ENCODE measurements around the gene STEAP3.
A peak's percentile ranks its signal among the peaks of the same experiment; 100 is the strongest.

Gene STEAP3

GRCh38 chr2:119248311-119248710 is 24.7 kb downstream of the STEAP3 start:
- no peak for DNase-seq (ENCODE audit: low read depth, low spot score)

- DNase-seq (ENCODE audit: low read depth, low spot score), result no peak
Observed at GRCh38 chr2:119248751-119249150, 25.1 kb downstream of the STEAP3 start.

DNA sequence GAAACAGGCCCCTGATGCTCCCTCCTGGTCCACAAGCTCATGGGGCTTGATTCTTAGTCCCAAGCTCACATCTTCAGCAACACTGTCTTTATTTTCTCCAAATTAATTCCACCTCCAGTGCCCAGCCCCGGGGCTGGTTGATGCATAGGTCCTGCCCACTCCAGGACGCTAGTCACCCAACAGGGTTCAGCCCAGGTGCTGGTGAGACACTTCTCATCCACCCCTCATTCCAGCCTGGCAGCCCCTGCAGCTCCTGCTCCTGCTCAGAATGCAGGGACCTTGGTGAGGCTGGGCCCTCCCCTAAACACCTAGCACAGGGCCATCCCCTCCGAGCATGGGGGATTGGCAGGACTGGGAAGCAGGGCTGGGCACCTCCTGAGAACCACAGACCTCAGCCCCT is 25.7 kb downstream of the STEAP3 start:
- no peak for DNase-seq (ENCODE audit: low read depth, low spot score)

DNA sequence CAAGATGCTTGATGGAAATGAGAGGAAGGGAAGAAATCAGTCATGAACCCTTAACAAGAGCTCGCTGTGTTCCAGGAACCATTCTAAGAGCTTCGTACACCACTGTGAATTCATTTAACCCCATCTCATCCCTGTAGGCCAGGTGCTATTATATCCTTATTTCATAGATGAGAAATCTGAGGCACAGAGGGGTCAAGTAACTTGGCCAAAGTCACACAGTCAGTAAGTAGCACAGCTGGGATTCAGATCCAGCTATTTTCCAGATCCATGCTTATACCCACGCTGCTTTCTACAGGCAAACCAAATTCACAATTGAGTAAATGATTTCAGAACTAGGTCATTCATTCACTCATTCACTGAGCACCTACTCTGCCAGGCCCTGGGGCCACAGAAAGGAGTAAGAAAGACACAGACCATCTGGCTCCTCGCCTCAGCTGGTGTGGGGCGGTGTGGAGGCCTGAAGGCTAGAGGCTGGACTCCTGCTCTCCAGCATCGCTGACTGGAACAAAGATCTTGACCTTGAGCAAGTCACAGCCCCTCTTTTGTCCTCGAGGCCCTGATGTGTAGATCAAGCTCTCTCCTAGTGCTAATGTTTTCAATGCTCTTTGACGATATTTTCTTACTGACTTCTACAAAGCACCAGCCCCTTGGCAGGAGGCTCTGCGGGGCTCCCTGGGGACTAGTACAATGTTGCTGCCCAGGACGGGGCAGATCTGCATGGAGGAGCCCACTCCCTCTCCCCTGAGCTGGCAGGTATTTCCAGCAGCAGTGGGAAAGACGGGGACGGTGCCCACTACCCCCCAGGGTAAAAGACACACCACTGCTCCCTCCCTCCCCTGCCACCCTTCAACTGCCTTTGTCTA is 26.5 kb downstream of the STEAP3 start:
- DNase-seq (ENCODE audit: low read depth, low spot score), result no peak

GRCh38 chr2:119250718-119251290 is 27.2 kb downstream of the STEAP3 start:
- DNase-seq (ENCODE audit: low read depth, low spot score), result no peak

DNA sequence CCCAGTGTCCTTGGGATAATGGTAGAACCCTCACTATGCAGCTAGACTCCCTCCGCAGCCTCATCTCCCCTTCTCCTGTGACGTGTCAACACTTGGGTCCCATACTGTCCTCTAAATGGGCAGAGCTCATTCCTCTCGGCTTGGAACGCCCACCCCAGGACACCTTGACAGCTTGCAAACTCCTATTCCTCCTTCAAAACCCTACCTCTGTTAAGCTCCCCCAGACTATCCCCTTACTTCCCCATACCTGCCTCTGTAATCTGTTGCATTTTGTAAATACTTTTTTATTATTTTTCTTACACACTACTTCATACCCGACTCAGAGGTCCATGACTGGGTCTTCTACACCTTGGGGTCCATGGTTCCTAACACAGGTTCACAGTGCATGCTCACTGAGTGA is 28.0 kb downstream of the STEAP3 start:
- no peak for DNase-seq (ENCODE audit: low read depth, low spot score)

DNA sequence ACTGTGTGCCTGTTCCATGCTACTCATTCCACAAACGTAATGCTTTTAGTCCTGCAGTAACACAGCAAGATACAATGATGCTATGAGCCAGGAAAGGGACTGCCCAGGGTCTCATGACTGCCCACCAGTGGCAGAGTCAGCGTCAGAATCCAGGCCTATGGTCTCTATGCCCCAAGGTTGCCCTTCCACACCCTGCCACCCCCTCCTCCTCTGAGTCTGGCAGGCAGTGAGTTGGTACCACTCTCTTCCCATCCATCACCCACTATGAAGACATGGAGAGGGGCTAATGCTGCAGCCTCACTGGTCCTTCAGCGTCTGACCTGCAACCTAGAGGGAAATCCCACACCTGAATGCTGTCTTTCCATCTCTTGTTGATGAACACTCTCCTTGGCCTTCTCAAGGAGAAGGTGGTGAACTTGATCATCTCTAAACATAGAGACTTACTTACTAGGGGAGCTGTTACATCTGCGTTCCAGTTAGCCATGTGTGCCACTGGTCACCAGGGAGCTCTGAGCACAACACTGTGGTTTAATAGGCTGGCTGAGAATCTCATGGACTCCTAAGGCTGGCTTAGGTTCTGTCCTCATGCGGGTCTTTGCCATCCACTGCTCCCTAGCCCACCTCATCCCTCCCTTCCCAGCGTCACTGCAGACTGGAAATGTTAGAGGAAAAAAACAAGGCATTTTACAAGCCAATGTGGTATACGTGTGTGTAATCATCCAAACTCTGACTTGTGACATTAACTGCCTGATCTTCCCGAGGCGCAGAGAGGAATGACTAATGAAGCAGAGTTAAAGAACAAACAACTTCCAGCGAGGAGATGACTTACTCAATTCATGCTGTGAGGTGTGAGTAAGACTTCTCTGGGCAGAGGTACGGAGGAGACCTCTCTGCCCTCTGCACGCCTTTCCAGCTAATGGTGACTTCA is 28.8 kb downstream of the STEAP3 start:
- DNase-seq (ENCODE audit: low read depth, low spot score), result peak; percentile 89

DNA sequence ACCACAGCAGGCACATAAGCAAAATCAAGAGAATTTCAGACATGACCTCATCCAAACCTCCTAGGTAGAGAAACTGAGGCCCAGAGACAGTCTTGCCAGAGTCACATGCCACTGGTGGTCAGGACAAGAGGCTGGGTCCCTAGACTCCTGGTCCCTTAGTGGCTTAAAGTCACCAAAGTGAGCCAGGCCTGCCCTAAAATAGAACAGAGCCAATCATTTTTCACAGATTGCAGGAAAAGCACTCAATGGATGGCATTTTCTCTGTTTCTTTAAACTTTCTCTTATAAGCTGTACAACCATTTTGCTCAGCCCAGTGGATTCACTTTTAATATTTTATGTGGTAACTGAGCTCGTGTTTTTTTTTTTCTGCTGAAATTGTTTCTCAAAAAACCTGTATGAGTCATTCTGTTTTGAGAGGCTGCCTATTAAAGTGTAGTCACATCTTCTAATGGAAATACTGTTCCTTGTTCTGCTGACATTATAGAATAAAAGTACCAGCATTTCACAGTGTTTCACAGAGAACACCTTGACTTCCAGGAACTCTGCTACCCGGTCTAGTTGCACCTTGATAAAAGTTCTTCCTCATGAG is 29.6 kb downstream of the STEAP3 start:
- no peak for DNase-seq (ENCODE audit: low read depth, low spot score)

DNA sequence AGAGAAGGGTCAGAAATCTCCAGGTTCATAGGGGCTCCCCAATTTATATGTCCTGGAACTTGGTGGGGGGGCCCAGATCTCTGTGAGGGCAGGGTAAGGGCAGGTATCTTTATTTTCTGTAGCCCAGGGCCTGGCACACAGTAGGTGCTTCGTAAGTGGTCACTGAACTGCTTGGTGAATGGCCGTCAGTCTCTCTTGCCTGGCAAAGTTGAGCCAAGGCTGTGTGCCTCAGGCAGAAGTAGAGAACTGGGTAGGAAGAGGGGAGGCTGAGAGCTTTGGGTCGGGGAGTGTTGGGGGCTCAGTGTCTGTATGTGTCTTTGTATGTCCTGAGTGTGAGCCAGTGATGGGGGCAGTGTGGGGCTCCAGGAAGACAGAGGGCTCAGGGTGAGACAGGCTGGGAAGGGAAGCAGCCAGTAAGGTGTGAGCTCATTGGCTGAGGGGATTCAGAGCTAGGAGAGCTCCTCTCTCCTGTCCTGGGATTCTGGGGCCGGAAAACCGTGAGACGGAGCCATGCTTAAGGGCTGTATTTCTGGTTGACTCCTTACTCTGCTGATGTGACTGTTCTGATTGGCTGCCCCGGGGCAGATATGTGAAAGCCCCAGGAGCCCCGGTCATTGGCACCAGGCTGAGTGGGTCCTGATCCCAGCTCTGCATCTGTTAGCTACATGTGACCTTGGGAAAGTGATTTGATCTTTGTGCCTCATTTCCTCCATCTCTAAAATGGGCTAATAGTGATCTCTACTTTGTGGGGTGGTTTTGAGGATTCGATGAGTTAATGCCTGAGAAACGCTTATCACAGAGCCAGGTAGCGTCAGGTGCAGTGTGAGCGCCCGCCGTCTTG is 30.3 kb downstream of the STEAP3 start:
- DNase-seq (ENCODE audit: low read depth, low spot score), result no peak

- no peak for DNase-seq (ENCODE audit: low read depth, low spot score)
Observed at GRCh38 chr2:119254601-119255080, 31.0 kb downstream of the STEAP3 start.

GRCh38 chr2:119255760-119256581 is 32.3 kb downstream of the STEAP3 start:
- DNase-seq (ENCODE audit: low read depth, low spot score), result peak; percentile 76

DNA sequence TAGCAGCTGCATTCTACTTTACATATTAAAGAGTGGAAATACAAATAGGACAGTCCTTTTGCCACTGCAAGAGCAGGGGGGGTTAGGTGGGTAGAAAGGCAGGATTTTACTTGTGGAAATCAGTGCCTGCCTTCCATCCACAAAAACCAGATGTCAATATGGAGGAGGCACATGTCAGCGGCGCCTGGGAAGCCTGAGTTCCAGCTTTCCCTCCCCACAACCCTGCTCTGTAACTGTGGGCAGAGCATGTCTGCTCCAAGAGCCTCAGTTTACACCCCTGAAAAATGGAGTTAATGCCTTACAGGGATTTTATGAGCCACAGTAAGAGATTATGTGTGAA is 32.9 kb downstream of the STEAP3 start:
- no peak for DNase-seq (ENCODE audit: low read depth, low spot score)

DNA sequence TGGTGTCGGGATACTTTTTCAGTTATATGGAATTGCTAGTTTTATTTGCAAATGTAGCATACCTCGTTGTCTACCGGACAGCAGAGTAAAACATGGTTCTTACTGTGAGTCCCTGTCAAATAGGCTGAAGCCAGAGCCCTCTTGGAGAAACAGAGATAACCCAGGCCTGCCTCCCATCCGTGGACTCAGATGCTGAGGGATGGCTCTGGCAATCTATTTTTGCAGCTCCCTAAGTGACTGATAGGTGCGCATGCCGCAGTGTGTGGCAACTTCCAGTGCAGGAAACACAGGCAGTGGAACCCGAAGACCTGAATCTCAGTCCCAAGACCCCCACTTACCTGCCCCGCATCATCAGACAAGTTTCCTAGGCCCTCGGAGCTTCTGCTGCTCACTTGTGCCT is 33.6 kb downstream of the STEAP3 start:
- DNase-seq (ENCODE audit: low read depth, low spot score), result no peak

DNA sequence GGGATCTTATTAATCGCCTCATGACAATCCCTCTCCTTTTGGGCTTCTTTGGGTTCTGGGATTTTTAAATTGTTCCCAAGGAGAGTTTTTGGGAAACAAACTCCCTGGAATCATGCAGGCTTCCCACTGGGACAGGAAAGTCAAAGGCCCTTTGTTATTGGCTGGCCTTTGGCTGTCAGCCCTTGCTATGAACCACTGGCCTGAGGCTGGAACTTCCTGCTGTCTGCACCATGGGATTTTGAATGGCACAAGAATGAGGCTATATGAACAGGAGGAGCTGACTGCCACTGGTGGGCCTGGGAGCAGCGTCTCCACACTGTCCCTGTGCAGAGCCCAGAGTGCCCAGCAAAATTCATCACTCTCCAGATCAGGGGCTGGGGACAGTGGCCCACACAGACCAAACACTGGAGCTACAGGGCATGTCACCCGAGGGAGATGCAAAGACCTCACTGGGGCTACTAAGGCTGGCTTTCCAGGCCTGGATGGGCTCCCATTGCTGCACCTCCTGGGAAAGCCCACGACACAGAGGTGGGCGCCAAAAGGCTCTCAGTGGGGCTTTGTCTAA is 35.7 kb downstream of the STEAP3 start:
- no peak for DNase-seq (ENCODE audit: low read depth, low spot score)

DNA sequence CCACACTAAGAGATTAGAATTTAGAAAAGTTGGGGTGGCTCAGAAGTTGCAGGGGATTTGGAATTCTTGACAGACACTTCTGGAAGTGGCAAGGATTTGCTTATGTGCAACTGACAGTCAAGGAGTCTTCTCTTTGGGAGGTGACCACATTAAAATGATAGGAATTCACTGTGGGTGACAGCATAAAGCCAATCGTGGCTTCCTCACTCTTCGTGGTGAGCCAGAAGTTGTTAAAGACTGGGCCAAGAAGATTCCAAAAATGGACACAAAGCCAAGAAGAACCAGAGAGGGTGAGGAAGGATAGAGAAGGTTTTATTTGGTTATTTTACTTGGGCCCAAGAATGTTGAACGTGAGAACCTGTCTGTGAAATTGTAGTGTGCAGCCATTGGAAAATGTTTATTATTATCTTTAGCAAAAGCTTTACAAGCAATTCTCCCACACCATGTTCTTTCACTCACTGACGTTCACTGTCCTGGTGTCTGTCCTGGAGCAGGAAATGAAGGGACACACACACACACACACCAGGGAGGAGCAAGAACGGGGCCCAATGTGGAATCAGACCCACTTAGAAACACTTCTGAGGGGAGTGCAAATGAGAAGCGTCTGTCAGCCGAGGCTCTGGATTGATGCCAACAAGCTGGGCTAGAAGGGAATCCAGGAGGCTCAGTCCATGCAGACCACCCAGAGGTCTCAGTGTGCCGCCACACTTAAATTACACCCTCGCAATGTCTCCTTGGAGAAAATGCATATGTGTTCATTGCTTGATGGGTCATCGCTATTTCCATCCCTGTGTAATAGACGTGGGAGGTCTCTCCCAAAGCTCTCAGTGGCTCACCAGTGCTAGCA is 37.2 kb downstream of the STEAP3 start:
- no peak for DNase-seq (ENCODE audit: low read depth, low spot score)

DNA sequence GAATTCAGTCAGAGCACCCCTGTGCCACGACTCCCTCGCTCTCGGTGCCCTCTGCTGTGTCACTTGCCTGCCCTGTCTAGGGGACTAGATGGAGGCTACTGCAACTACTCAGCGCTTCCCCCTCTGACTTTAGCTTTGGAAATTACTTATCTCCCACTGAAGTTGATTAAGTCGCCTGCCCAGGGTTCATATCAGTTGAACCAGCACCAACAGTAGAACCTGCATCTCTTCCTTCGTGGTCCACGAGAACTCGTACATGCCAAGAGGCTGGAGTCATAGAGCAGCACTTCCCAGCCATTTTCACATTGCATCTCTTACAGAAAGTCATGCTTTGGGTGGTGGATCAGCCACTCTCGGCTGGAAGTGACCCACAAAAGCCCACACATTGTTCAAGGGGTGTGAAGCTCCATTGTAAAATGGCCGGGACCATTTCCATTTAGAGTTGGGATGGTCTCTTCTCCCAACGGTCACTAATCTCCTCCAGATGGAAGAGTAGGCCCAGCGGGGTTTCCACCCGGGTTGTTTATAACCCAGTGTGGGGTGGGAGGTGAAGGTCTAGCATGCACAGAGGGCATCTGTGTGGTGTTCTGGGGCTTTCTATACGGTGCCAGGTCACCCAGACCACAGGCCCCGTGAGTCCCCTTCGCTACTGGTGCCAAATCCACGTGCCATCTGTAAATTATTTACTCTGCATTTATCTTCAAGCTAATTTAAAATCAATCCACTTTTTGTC is 38.0 kb downstream of the STEAP3 start:
- no peak for DNase-seq (ENCODE audit: low read depth, low spot score)

GRCh38 chr2:119263025-119263424 is 39.4 kb downstream of the STEAP3 start:
- DNase-seq (ENCODE audit: low read depth, low spot score), result no peak

- DNase-seq (ENCODE audit: low read depth, low spot score), result no peak
Observed at GRCh38 chr2:119263656-119264055, 40.0 kb downstream of the STEAP3 start.

Data from brain pericyte (primary cell).